ENCODE measurements around the gene PPP2R2D.
"Not testable (repeated sequence)": the region's sequence is repeated elsewhere in the genome, so short reads cannot be mapped to it uniquely, and the experiment has no call there.

PPP2R2D gene

GRCh38 chr10:131987301-131987700, 86.5 kb downstream of the PPP2R2D start:
- H3K23ac ChIP-seq (ENCODE audit: low read depth, low read length, poor library complexity); DNase-seq (ENCODE audit: low spot score); H3K27ac ChIP-seq (replicated peaks; ENCODE audit: low read length); H3K18ac ChIP-seq (ENCODE audit: low read length); H3K4me2 ChIP-seq (ENCODE audit: insufficient read depth, low read length, poor library complexity, severe bottlenecking); H2AFZ ChIP-seq (ENCODE audit: low read length); H3K4me3 ChIP-seq (ENCODE audit: low read length in 2 of 2); H2BK12ac ChIP-seq (ENCODE audit: low read length); H2AK5ac ChIP-seq (ENCODE audit: low read depth, low read length); H2BK15ac ChIP-seq (ENCODE audit: low read length); H3K9me3 ChIP-seq (replicated peaks in 1 of 2; ENCODE audit: control insufficient read depth in 2 of 2, insufficient read depth in 1 of 2, low read depth in 1 of 2, low read length in 2 of 2); H4K8ac ChIP-seq (ENCODE audit: low read depth, low read length); H3K36me3 ChIP-seq (replicated peaks in 1 of 2; ENCODE audit: control insufficient read depth in 2 of 2, insufficient read depth in 2 of 2, low read length in 2 of 2); H3K79me1 ChIP-seq (ENCODE audit: low read depth, low read length); H3K4ac ChIP-seq (ENCODE audit: low read length); H3K4me1 ChIP-seq (ENCODE audit: control insufficient read depth in 2 of 2, insufficient read depth in 1 of 2, low read depth in 1 of 2, low read length in 2 of 2); H2BK120ac ChIP-seq (ENCODE audit: low read depth, low read length); H4K91ac ChIP-seq (ENCODE audit: low read depth, low read length, poor library complexity); H3K9ac ChIP-seq (ENCODE audit: low read depth, low read length, poor library complexity); H3K14ac ChIP-seq (ENCODE audit: low read length); H2BK5ac ChIP-seq (ENCODE audit: low read length): not testable (repeated sequence)
- H3K27me3 ChIP-seq (ENCODE audit: control insufficient read depth in 3 of 3, insufficient read depth in 3 of 3, low read depth in 1 of 3, low read length in 3 of 3), result peaks cover 0 to 11% (median 0%) of the 10 kb centered on the region in 3 experiments
- no CpG with 5 or more reads among the region's 5 CpGs for WGBS, 2 donors (ENCODE audit: extremely low coverage in 2 of 2, insufficient read length in 2 of 2, insufficient replicate concordance in 1 of 2)

GRCh38 chr10:131987786-131988185, 87.0 kb downstream of the PPP2R2D start:
- no CpG with 5 or more reads among the region's 3 CpGs for WGBS, 2 donors (ENCODE audit: extremely low coverage in 2 of 2, insufficient read length in 2 of 2, insufficient replicate concordance in 1 of 2)
- not testable (repeated sequence) for H2AFZ ChIP-seq (ENCODE audit: low read length); H2BK5ac ChIP-seq (ENCODE audit: low read length); H3K9ac ChIP-seq (ENCODE audit: low read depth, low read length, poor library complexity); H3K9me3 ChIP-seq (replicated peaks in 1 of 2; ENCODE audit: control insufficient read depth in 2 of 2, insufficient read depth in 1 of 2, low read depth in 1 of 2, low read length in 2 of 2); H2BK15ac ChIP-seq (ENCODE audit: low read length); H3K4me3 ChIP-seq (ENCODE audit: low read length in 2 of 2); H3K4me1 ChIP-seq (ENCODE audit: control insufficient read depth in 2 of 2, insufficient read depth in 1 of 2, low read depth in 1 of 2, low read length in 2 of 2); H3K14ac ChIP-seq (ENCODE audit: low read length); H3K4me2 ChIP-seq (ENCODE audit: insufficient read depth, low read length, poor library complexity, severe bottlenecking); H2AK5ac ChIP-seq (ENCODE audit: low read depth, low read length); H3K4ac ChIP-seq (ENCODE audit: low read length); H3K27ac ChIP-seq (replicated peaks; ENCODE audit: low read length); H2BK12ac ChIP-seq (ENCODE audit: low read length); H4K91ac ChIP-seq (ENCODE audit: low read depth, low read length, poor library complexity); H3K79me1 ChIP-seq (ENCODE audit: low read depth, low read length); H3K36me3 ChIP-seq (replicated peaks in 1 of 2; ENCODE audit: control insufficient read depth in 2 of 2, insufficient read depth in 2 of 2, low read length in 2 of 2); H3K23ac ChIP-seq (ENCODE audit: low read depth, low read length, poor library complexity); H2BK120ac ChIP-seq (ENCODE audit: low read depth, low read length); DNase-seq (ENCODE audit: low spot score); H3K18ac ChIP-seq (ENCODE audit: low read length); H3K27me3 ChIP-seq (ENCODE audit: control insufficient read depth in 3 of 3, insufficient read depth in 3 of 3, low read depth in 1 of 3, low read length in 3 of 3); H4K8ac ChIP-seq (ENCODE audit: low read depth, low read length)

- Histone ChIP-seq H2BK5ac (ENCODE audit: low read length) (no peak overlapping the region), H3K9me3 (replicated peaks in 1 of 2; ENCODE audit: control insufficient read depth in 2 of 2, insufficient read depth in 1 of 2, low read depth in 1 of 2, low read length in 2 of 2) (no peaks in the 10 kb centered on the region), H3K27me3 (ENCODE audit: control insufficient read depth in 3 of 3, insufficient read depth in 3 of 3, low read depth in 1 of 3, low read length in 3 of 3) (peaks cover 0 to 5% (median 2%) of the 10 kb centered on the region in 3 experiments), H3K36me3 (replicated peaks in 1 of 2; ENCODE audit: control insufficient read depth in 2 of 2, insufficient read depth in 2 of 2, low read length in 2 of 2) (no peaks in the 10 kb centered on the region), H3K4ac (ENCODE audit: low read length) (no peak overlapping the region), H3K18ac (ENCODE audit: low read length) (no peak overlapping the region), H2BK15ac (ENCODE audit: low read length) (no peak overlapping the region), H3K27ac (replicated peaks; ENCODE audit: low read length) (no peak overlapping the region), H3K4me2 (ENCODE audit: insufficient read depth, low read length, poor library complexity, severe bottlenecking) (no peak overlapping the region), H3K23ac (ENCODE audit: low read depth, low read length, poor library complexity) (no peak overlapping the region), H2BK120ac (ENCODE audit: low read depth, low read length) (no peak overlapping the region), H3K14ac (ENCODE audit: low read length) (no peak overlapping the region), H3K4me1 (ENCODE audit: control insufficient read depth in 2 of 2, insufficient read depth in 1 of 2, low read depth in 1 of 2, low read length in 2 of 2) (no peaks in the 10 kb centered on the region), H3K9ac (ENCODE audit: low read depth, low read length, poor library complexity) (no peak overlapping the region), H3K79me1 (ENCODE audit: low read depth, low read length) (no peaks in the 10 kb centered on the region), H4K91ac (ENCODE audit: low read depth, low read length, poor library complexity) (no peak overlapping the region), H2BK12ac (ENCODE audit: low read length) (no peak overlapping the region), H2AK5ac (ENCODE audit: low read depth, low read length) (no peak overlapping the region), H4K8ac (ENCODE audit: low read depth, low read length) (no peak overlapping the region), H3K4me3 (ENCODE audit: low read length in 2 of 2) (no peak overlapping the region), H2AFZ (ENCODE audit: low read length) (no peak overlapping the region)
- no CpG with 5 or more reads among the region's 3 CpGs for WGBS, 2 donors (ENCODE audit: extremely low coverage in 2 of 2, insufficient read length in 2 of 2, insufficient replicate concordance in 1 of 2)
- no peak for DNase-seq (ENCODE audit: low spot score)
Observed at GRCh38 chr10:131991726-131992125, 90.9 kb downstream of the PPP2R2D start.

GRCh38 chr10:131993275-131993674, 92.5 kb downstream of the PPP2R2D start:
- Histone ChIP-seq H3K14ac (ENCODE audit: low read length) (no peak overlapping the region), H3K4me3 (ENCODE audit: low read length in 2 of 2) (no peak overlapping the region), H4K8ac (ENCODE audit: low read depth, low read length) (no peak overlapping the region), H3K27me3 (ENCODE audit: control insufficient read depth in 3 of 3, insufficient read depth in 3 of 3, low read depth in 1 of 3, low read length in 3 of 3) (peaks cover 0 to 5% (median 2%) of the 10 kb centered on the region in 3 experiments), H3K79me1 (ENCODE audit: low read depth, low read length) (no peaks in the 10 kb centered on the region), H3K4me1 (ENCODE audit: control insufficient read depth in 2 of 2, insufficient read depth in 1 of 2, low read depth in 1 of 2, low read length in 2 of 2) (peaks cover 7 to 8% of the 10 kb centered on the region in 2 donors), H2BK15ac (ENCODE audit: low read length) (no peak overlapping the region), H2AK5ac (ENCODE audit: low read depth, low read length) (no peak overlapping the region), H2BK120ac (ENCODE audit: low read depth, low read length) (no peak overlapping the region), H3K18ac (ENCODE audit: low read length) (no peak overlapping the region), H3K4ac (ENCODE audit: low read length) (no peak overlapping the region), H3K9ac (ENCODE audit: low read depth, low read length, poor library complexity) (no peak overlapping the region), H3K27ac (replicated peaks; ENCODE audit: low read length) (no peak overlapping the region), H2AFZ (ENCODE audit: low read length) (no peak overlapping the region), H3K23ac (ENCODE audit: low read depth, low read length, poor library complexity) (no peak overlapping the region), H3K4me2 (ENCODE audit: insufficient read depth, low read length, poor library complexity, severe bottlenecking) (no peak overlapping the region), H2BK12ac (ENCODE audit: low read length) (no peak overlapping the region), H3K36me3 (replicated peaks in 1 of 2; ENCODE audit: control insufficient read depth in 2 of 2, insufficient read depth in 2 of 2, low read length in 2 of 2) (no peaks in the 10 kb centered on the region), H2BK5ac (ENCODE audit: low read length) (no peak overlapping the region), H4K91ac (ENCODE audit: low read depth, low read length, poor library complexity) (no peak overlapping the region), H3K9me3 (replicated peaks in 1 of 2; ENCODE audit: control insufficient read depth in 2 of 2, insufficient read depth in 1 of 2, low read depth in 1 of 2, low read length in 2 of 2) (no peaks in the 10 kb centered on the region)
- DNase-seq (ENCODE audit: low spot score), result no peak
- no CpG with 5 or more reads among the region's 14 CpGs for WGBS, 2 donors (ENCODE audit: extremely low coverage in 2 of 2, insufficient read length in 2 of 2, insufficient replicate concordance in 1 of 2)

Data from neuronal stem cell (in vitro differentiated cells).